A549 treated with dexamethasone at 1 μM for 4 hours (cell line): Measurements from ENCODE around the gene DDC. TPM values are rescaled to one million over a fixed set of nuclear protein-coding genes. Genes with fewer than 3 reads are reported as not detected.

Source experiments
- total RNA-seq: library from RNA; stranded (reverse); fragments of 200-300 nt; extraction: Qiagen RNA extraction; gene quantifications from 5 replicates; pipeline ENCODE4 v1.2.3, GENCODE V29; 2022

Gene DDC, protein sequence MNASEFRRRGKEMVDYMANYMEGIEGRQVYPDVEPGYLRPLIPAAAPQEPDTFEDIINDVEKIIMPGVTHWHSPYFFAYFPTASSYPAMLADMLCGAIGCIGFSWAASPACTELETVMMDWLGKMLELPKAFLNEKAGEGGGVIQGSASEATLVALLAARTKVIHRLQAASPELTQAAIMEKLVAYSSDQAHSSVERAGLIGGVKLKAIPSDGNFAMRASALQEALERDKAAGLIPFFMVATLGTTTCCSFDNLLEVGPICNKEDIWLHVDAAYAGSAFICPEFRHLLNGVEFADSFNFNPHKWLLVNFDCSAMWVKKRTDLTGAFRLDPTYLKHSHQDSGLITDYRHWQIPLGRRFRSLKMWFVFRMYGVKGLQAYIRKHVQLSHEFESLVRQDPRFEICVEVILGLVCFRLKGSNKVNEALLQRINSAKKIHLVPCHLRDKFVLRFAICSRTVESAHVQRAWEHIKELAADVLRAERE
- 0.67 to 1.3 TPM (median 0.91 TPM) in 5 replicates for total RNA-seq

DNA sequence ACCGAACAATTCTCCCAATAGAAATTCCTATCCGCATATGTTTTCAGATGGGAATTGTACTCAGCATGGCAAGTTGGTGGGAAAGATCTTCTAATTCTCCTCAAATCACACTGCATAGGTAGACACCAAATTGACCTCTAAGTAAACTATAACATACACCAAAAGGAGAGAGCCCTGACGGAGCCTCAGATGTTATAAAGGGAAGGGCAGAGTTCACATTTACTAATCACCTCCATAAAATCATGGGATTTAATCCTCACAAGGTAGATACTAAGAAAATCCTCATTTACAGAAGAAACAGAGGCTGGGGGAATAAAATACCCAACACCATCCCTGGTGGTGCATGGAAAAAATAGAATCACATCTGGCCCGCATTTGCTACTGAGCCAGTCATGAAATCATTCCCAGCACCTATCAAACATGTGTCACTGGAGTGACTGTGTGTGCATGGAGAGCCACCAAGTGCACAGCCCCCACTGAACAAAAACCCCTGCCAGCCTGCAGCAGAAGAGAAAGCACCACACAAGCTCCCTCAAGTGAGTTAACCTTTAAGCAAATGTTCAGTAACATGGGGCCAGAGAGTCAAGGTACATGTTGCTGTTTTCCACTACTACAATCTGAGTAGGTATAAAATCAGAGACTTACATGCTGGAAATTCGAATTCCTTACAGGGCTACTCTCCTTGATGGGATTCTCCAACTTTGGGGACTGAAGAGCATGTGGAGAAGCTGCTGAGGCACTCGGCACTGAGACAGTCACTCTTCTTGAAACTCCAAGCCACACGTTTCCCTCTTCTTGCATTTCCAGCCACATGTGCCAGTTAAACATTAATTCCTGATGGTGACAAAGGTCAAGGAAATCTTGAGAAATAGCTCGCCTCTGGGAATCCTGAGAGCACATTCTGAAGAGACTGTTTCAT lies at the start of gene DDC:
DDC (minus strand) TSS at position 766 of the 919 bp plus-strand sequence. CDS start 21,320 bp downstream, outside the sequence.

DNA sequence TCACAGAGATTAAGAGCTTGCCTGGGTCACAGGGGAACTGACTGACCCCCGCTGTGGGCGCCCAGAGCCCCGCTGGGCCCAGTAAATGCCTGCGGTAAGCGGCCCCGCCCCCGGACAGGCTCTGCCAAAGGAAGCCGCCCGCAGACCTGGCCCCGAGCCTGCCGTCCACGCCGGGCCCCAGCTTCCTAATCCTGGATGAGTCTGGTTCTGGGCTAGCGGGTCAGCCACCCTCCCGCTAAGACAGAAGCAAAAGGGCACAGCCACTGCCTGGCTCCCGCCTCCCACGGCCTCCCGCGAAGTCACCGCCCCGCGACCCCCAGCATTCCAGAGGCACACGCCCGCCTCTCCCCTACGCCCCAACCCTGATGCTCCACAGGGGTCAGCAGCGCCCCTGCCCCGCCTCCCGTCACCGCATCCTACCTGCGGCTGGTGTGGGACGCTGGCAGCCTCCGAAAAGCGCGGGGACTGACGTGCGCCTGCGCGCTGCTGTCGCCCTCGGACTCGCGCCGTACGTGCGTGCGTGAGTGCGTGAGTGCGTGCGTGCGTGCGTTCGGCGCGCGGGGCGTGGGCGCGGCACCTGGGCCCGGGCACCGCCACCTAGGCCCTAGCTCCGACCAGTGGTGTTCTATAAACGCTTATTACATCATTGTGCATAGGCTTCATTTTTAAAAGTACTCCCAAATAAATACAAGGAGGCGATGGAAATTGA lies 115.2 kb downstream of the DDC start, which contains the start of gene FIGNL1:
FIGNL1 (minus strand) TSS at position 470 of the 709 bp plus-strand sequence. CDS start 3,063 bp downstream, outside the sequence.

Other genes starting within 250 kb of the DDC start
- gene FIGNL1, start 115.1 kb downstream of the DDC start, total RNA-seq: 15.1 to 19.9 TPM (median 17.7 TPM) in 5 replicates
- gene GRB10, start 217.5 kb upstream of the DDC start, total RNA-seq: 47.3 to 61.4 TPM (median 56.9 TPM) in 5 replicates